Suppressor macrophage treated with lipopolysaccharide for 1 hour (primary cell): Measurements from ENCODE around the gene TMEM252.

Source experiments
- DNase-seq, 3 donors: peaks; one replicate each; pipeline ENCODE4 v3.0.0-alpha.2; 2020 to 2022

The TMEM252 gene

GRCh38 chr9:68497629-68498028 is 43.1 kb downstream of the TMEM252 start:
- DNase-seq, result no peak

- DNase-seq, result no peak
Observed at GRCh38 chr9:68496356-68496755, 44.3 kb downstream of the TMEM252 start.

DNA sequence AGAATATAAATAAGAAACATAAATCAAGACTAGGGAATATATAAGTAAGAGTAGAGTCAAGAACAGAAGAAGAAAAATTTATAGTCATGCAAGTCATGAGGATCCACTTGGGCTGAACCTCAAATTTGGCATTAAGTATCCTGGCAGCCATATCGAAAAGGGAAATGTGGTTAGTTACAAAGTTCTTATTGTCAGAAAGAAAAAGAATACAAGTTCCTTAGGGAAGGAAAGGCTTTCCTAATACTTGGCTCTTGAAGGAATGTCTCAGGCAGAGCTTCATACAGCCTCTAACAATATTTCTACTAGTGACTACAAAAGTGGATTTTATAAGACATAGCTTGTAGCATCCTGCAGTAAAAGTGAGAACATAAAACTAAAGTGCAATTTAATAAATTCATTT is 45.4 kb downstream of the TMEM252 start:
- no peak for DNase-seq

DNA sequence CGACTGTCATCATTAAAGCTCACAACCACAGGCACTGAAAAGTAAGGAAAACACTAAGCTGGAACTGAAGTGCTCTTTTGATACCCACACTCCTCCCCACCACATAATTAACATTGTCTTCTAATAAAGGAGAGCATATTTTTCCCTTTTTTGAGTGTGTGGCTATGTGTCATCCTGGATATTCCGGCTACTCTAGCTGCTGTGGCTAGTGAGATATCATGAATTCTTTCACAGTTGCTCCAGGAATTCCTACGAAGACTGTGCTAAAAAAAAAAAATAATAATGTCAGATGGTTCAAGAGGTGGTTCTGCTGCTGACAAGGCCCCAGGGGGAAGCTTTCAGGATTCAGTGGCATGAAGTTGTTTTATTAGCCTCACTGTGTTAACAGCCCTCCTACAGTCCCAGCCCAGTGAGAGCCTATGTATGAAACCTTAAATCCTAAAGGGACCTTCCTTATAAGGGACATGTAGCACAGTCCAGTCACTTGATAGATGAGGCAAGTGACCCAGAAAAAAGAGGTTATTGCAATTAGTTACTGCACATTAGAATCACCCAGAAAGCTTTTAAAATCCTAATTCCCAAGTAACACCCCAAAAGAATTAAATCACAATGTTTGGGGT is 46.6 kb downstream of the TMEM252 start:
- DNase-seq, result no peak

DNA sequence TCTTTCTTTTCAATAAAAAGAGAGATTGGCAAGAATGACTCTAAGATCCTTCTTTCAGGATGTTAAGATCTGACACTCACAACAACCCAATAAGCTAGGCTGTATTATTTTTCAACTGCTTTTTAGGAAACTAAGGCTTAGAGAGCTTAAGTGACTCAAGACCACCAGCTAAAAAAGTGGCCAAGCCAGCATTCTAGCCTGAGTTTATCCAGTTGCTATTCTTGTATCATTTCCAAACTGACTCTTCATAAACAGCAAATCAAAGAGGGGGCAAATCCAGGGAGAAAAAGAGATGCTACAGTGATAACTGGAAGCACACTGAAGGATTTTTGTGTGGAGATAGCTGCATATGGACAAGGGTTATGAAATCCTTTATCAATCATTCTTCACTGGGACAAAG is 47.1 kb downstream of the TMEM252 start:
- DNase-seq, result no peak

DNA sequence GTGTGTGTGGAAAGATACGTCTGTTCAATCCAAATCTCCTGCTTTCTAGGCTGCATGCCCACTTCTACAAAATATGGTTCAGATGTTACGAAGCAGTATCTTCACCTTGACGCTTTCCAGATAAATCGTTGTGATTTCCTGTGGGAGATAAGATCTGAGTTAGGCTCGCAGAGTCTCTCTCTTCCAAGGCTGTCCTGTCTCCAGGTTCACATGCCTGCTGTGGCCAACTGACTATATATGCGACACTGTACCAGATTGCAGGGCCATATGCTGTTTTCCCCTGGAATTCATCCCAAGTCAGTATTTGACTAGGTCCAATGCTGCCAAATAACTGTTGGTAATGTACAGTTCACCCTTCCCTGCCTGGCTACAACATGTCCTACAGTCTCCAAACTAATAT is 47.9 kb downstream of the TMEM252 start:
- DNase-seq, result no peak

- no peak for DNase-seq
Observed at GRCh38 chr9:68489646-68490045, 51.0 kb downstream of the TMEM252 start.

- DNase-seq, result no peak
Observed at GRCh38 chr9:68488126-68488525, 52.6 kb downstream of the TMEM252 start.
